Spleen (tissue), 11 donors: Measurements from ENCODE around the gene POLRMT. TPM values are rescaled to one million over a fixed set of nuclear protein-coding genes. Genes with fewer than 3 reads are reported as not detected.
A peak's percentile ranks its signal among the peaks of the same experiment; 100 is the strongest.

Experiments used
- DNase-seq: peaks from one replicate; pipeline ENCODE4 v3.0.0-alpha.2; 2020
- H3K27ac ChIP-seq, 8 donors: fragments of 200-600 bp; sonication (generic) in 7 of 8; 1 replicate in 4 of 8; 2 replicates in 4 of 8; pipeline versions ENCODE4 v1.5.0 to v1.8.0; 2016 to 2021; ENCODE audit warnings: inconsistent platforms in 4 of 8, mild to moderate bottlenecking in 4 of 8, moderate library complexity in 1 of 8
- H3K27me3 ChIP-seq, 7 donors: fragments of 200-600 bp; sonication (generic) in 6 of 7; replicated peaks in 1 of 7; 1 replicate in 4 of 7; 2 replicates in 3 of 7; pipeline versions ENCODE4 v1.5.0 to v1.8.0; 2016 to 2021; ENCODE audit warnings: inconsistent platforms in 3 of 7, mild to moderate bottlenecking in 1 of 7
- H3K36me3 ChIP-seq, 6 donors: fragments of 200-600 bp; sonication (generic) in 5 of 6; 1 replicate in 4 of 6; 2 replicates in 2 of 6; pipeline versions ENCODE4 v1.5.0 to v1.8.0; 2016 to 2021; ENCODE audit warnings: inconsistent platforms in 2 of 6
- H3K4me1 ChIP-seq, 6 donors: fragments of 200-600 bp; sonication (generic) in 5 of 6; 1 replicate in 3 of 6; 2 replicates in 3 of 6; pipeline versions ENCODE4 v1.5.0 to v1.8.0; 2016 to 2021; ENCODE audit warnings: inconsistent platforms in 3 of 6
- H3K4me3 ChIP-seq, 8 donors: fragments of 200-600 bp; sonication (generic) in 7 of 8; 1 replicate in 4 of 8; 2 replicates in 4 of 8; pipeline versions ENCODE4 v1.5.0 to v1.8.0; 2016 to 2021; ENCODE audit warnings: inconsistent platforms in 4 of 8, mild to moderate bottlenecking in 4 of 8, moderate library complexity in 2 of 8
- H3K9me3 ChIP-seq, 8 donors: fragments of 200-600 bp; sonication (generic) in 7 of 8; 1 replicate in 4 of 8; 2 replicates in 4 of 8; pipeline versions ENCODE4 v1.5.0 to v1.8.0; 2016 to 2021; ENCODE audit warnings: inconsistent platforms in 4 of 8
- POLR2A ChIP-seq, 3 donors: fragments of 450-650 bp; IDR thresholded peaks; one replicate each; pipeline ENCODE4 v1.5.1; 2017; ENCODE audit warnings: antibody characterized with exemption in 3 of 3, mild to moderate bottlenecking in 1 of 3
- POLR2AphosphoS5 ChIP-seq, 3 donors: sonication (generic); formaldehyde crosslinking; IDR thresholded peaks; one replicate each; pipeline ENCODE4 v1.5.1; 2017; ENCODE audit warnings: antibody characterized with exemption in 3 of 3
- WGBS, 5 donors: extraction: QIAGEN DNeasy Blood & Tissue Kit in 3 of 5; methylation state at CpG; one replicate each; pipeline versions ENCODE4 v1.1.5 to v1.1.7; 2013 to 2018; 5-methylcytosine and 5-hydroxymethylcytosine counted together
- intact Hi-C: fragments of 100-400 bp; cut with DNase I; formaldehyde crosslinking; loops from one replicate; pipeline ENCODE4 v1.15.0; 2023; ENCODE audit warnings: low total_unique reads
- polyA plus RNA-seq, 3 donors: library from polyadenylated mRNA; stranded (reverse); fragments of 200-250 nt; gene quantifications; one replicate each; pipeline ENCODE4 v1.2.1, GENCODE V29; 2013
- total RNA-seq, 7 donors: library from RNA; depleted of rRNA in 3 of 7; stranded (reverse); fragments of >200 nt in 3 of 7; fragmentation: NEBNext Ultra II Directional in 4 of 7; extraction: Animal tissue kit (Norgen Biotek cat#: 25700) in 4 of 7; gene quantifications; one replicate each; pipeline versions ENCODE4 v1.1.0 to v1.2.1, GENCODE V29; 2016 to 2021
- TF ChIP-seq, protein P1 (sequence below), 11 experiments: fragments of 200-600 bp in 7 of 11; fragments of 450-650 bp in 4 of 11; sonication (generic) in 4 of 11; IDR thresholded peaks in 8 of 11; conservative IDR thresholded peaks in 3 of 11; 1 replicate in 7 of 11; 2 replicates in 4 of 11; pipeline versions ENCODE4 v1.4.0 to v1.8.0; 2016 to 2021; ENCODE audit warnings: antibody characterized with exemption in 11 of 11, inconsistent platforms in 4 of 11, mild to moderate bottlenecking in 1 of 11
- donor health status: healthy with polysubstance abuse.
- donor health status: DM: no; HTN: no; CAD: no; lungs with moderate emphysema.
- donor health status: DM: no; HTN: no; CAD: no.
- donor health status: Bipolar disorder and iron deficiency.
- donor health status: healthy.
- donor health status: DM: no; HTN: no; CAD: no.
- donor health status: DM: yes; HTN: yes; CAD: no.

Gene POLRMT
- total and polyA plus RNA-seq, 10 donors = 28.6 to 105 (median 50.9) TPM

DNA sequence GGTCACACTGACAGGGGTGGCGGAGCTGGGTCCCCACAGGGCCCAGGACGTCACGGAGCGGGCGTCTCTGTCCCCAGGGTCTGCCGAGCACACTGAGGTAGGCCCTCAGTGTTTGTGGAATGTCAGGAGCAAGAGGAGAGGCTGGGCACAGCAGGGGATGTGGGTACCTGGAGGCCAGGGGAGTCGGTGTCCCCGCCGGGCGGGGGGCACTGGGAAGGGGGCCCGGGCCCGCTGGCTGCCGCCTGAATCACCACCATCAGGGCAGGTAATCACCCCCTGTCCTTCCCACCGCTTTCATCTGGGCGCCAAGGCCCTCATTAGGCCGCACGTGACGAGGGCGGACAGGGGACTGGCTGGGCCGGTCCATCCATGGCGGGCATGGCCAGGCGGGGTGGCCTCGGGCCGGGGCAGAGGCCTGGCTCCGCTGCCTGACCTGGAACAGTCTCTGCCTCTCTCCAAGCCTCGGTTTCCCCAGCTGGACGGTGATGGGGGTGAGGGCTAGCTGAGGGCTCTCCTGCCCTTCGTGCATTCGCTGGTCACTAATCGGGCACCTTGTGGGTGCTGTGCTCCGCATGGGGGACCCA is 7.4 kb upstream of the POLRMT start:
- TF ChIP-seq POLR2AphosphoS5 (IDR thresholded peaks at IDR 0.05) (no peak), POLR2A (IDR thresholded peaks at IDR 0.05) (no peak)
- TF ChIP-seq, protein P1, sequence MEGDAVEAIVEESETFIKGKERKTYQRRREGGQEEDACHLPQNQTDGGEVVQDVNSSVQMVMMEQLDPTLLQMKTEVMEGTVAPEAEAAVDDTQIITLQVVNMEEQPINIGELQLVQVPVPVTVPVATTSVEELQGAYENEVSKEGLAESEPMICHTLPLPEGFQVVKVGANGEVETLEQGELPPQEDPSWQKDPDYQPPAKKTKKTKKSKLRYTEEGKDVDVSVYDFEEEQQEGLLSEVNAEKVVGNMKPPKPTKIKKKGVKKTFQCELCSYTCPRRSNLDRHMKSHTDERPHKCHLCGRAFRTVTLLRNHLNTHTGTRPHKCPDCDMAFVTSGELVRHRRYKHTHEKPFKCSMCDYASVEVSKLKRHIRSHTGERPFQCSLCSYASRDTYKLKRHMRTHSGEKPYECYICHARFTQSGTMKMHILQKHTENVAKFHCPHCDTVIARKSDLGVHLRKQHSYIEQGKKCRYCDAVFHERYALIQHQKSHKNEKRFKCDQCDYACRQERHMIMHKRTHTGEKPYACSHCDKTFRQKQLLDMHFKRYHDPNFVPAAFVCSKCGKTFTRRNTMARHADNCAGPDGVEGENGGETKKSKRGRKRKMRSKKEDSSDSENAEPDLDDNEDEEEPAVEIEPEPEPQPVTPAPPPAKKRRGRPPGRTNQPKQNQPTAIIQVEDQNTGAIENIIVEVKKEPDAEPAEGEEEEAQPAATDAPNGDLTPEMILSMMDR (IDR thresholded peaks at IDR 0.05 in 8 of 11, conservative IDR thresholded peaks at IDR 0.05 in 3 of 11) = no peak
- Histone ChIP-seq H3K27me3 (peaks cover 0 to 14% (median 0%) of the 10 kb centered on the region in 7 donors), H3K36me3 (peaks cover 0 to 27% (median 10%) of the 10 kb centered on the region in 6 donors), H3K4me3 (no peak overlapping the region), H3K4me1 (peaks cover 9 to 29% (median 18%) of the 10 kb centered on the region in 6 donors), H3K27ac (no peak overlapping the region), H3K9me3 (no peaks in the 10 kb centered on the region)
- intact Hi-C loops = no loop called here
- WGBS, 5 donors = 90 to 95% (median 91%) methylated on average over 28 to 31 of the region's 31 CpGs
- no peak for DNase-seq

DNA sequence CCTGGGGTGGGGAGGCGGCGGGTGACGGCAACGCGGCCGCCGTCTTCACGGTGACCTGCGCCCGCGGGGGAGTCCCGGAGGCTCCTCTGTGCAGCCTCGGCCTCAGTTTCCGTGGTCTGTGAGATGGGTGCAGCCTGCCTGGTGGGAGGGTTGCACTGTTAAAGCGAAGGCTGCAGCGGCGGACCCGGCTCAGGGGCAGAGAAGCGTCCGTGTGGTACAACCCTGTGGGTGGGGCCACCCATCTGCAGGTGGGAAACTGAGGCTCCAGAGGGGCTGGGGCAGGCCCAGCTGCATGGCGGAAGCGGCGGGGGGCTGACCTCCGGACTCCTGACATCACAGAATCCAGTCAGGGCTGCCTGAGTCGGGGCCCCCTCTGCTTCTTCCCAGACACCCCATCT is 6.8 kb upstream of the POLRMT start:
- Histone ChIP-seq H3K27ac (peak overlapping the region in 3 of 8 donors; percentile 16 to 32 (median 31)), H3K27me3 (peaks cover 0 to 14% (median 0%) of the 10 kb centered on the region in 7 donors), H3K36me3 (peaks cover 0 to 22% (median 7%) of the 10 kb centered on the region in 6 donors), H3K4me1 (peaks cover 9 to 29% (median 18%) of the 10 kb centered on the region in 6 donors), H3K9me3 (no peaks in the 10 kb centered on the region), H3K4me3 (peak overlapping the region in 7 of 8 donors; percentile 12 to 72 (median 46))
- no peak for TF ChIP-seq POLR2A (IDR thresholded peaks at IDR 0.05)
- no peak for TF ChIP-seq POLR2AphosphoS5 (IDR thresholded peaks at IDR 0.05)
- TF ChIP-seq, protein P1 (IDR thresholded peaks at IDR 0.05 in 8 of 11, conservative IDR thresholded peaks at IDR 0.05 in 3 of 11) = no peak
- intact Hi-C loops = no loop called here
- DNase-seq = no peak
- WGBS, 5 donors = 38 to 67% (median 40%) methylated on average over 1 to 25 of the region's 25 CpGs

DNA sequence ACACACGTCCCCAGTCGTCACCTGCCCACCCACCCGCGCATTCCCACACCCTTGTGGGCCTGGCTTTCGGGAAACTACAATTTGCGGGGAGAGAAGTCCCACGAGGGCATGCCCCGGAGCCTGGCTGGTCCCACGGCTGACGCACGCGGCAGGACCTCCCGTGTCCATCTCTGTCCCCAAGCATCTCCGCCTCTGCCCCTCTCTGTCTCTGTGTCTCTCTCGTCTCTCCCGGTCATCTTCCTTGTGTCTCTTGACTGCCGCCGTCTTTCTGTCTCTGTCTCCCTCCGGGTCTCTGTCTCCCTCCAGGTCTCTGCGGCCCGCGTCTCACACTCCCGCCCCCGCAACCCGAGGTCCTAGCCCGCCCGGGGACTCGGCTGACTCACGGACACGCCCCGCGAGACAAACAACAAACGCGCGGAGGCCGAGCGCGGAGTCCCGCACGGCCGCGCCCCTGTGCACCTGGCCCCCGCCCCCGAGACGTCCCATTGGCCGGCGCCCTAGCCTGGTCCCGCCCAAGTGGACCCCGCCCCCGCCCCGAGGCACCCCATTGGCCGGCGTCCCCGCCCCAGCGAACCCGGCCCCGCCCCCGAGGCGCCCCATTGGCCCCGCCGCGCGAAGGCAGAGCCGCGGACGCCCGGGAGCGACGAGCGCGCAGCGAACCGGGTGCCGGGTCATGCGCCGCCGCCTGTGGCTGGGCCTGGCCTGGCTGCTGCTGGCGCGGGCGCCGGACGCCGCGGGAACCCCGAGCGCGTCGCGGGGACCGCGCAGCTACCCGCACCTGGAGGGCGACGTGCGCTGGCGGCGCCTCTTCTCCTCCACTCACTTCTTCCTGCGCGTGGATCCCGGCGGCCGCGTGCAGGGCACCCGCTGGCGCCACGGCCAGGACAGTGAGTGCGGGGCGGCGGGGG is 6.2 kb upstream of the POLRMT start, which contains the start of gene FGF22:
FGF22 (plus strand) TSS at position 627 of the 908 bp plus-strand sequence; CDS start at position 674, 47 bp downstream.
- intact Hi-C loops = no loop called here
- H3K4me1 ChIP-seq = peaks cover 9 to 34% (median 19%) of the 10 kb centered on the region in 6 donors

More for the DNA sequence above, 6.2 kb upstream of the POLRMT start, which contains the start of gene FGF22:
- peak; percentile 96 for DNase-seq
- Histone ChIP-seq H3K27me3 (peaks cover 0 to 14% (median 0%) of the 10 kb centered on the region in 7 donors), H3K27ac (peak within 1 kb of the TSS in 3 of 8 donors; percentile 19 to 34 (median 31)), H3K9me3 (no peaks in the 10 kb centered on the region), H3K36me3 (peaks cover 0 to 16% (median 2%) of the 10 kb centered on the region in 6 donors), H3K4me3 (peak within 1 kb of the TSS in 7 of 8 donors; percentile 12 to 72 (median 46))
- 3 to 18% (median 8%) methylated on average over 43 to 109 of the region's 109 CpGs for WGBS, 5 donors
- TF ChIP-seq POLR2AphosphoS5 (IDR thresholded peaks at IDR 0.05) (peak in 2 of 3 donors; percentile 39 to 57), POLR2A (IDR thresholded peaks at IDR 0.05) (no peak)
- TF ChIP-seq, protein P1 (IDR thresholded peaks at IDR 0.05 in 8 of 11, conservative IDR thresholded peaks at IDR 0.05 in 3 of 11) = no peak
